ENCODE results near the gene GDAP1L1.
"Not testable (repeated sequence)": the region's sequence is repeated elsewhere in the genome, so short reads cannot be mapped to it uniquely, and the experiment has no call there.

Gene GDAP1L1

GRCh38 chr20:44326391-44327159 is 79.5 kb downstream of the GDAP1L1 start:
- H3K27me3 ChIP-seq (ENCODE audit: insufficient read depth, low read depth, severe bottlenecking) = no peaks in the 10 kb centered on the region
- no peaks in the 10 kb centered on the region for H3K36me3 ChIP-seq
- H3K27ac ChIP-seq = no peak overlapping the region
- TF ChIP-seq CTCF (IDR thresholded peaks at IDR 0.05; ENCODE audit: low read depth, low read length) = no peak
- no peak for DNase-seq
- H3K9me3 ChIP-seq (ENCODE audit: severe bottlenecking) = no peaks in the 10 kb centered on the region
- no peak overlapping the region for H3K4me3 ChIP-seq (ENCODE audit: low read depth, low read length)

GRCh38 chr20:44327748-44328147 is 80.6 kb downstream of the GDAP1L1 start:
- H3K9me3 ChIP-seq (ENCODE audit: severe bottlenecking); H3K4me3 ChIP-seq (ENCODE audit: low read depth, low read length); H3K36me3 ChIP-seq; H3K27ac ChIP-seq; DNase-seq; H3K27me3 ChIP-seq (ENCODE audit: insufficient read depth, low read depth, severe bottlenecking): not testable (repeated sequence)

GRCh38 chr20:44328428-44328827 is 81.3 kb downstream of the GDAP1L1 start:
- Histone ChIP-seq H3K27ac (no peak overlapping the region), H3K27me3 (ENCODE audit: insufficient read depth, low read depth, severe bottlenecking) (no peaks in the 10 kb centered on the region), H3K4me3 (ENCODE audit: low read depth, low read length) (no peak overlapping the region), H3K9me3 (ENCODE audit: severe bottlenecking) (no peaks in the 10 kb centered on the region), H3K36me3 (no peaks in the 10 kb centered on the region)
- TF ChIP-seq CTCF (IDR thresholded peaks at IDR 0.05; ENCODE audit: low read depth, low read length) = no peak
- DNase-seq = no peak

Measured in WERI-Rb-1 (cell line).